ENCODE data around the gene ZNF791.
A peak's percentile ranks its signal among the peaks of the same experiment; 100 is the strongest.
"Not testable (repeated sequence)": the region's sequence is repeated elsewhere in the genome, so short reads cannot be mapped to it uniquely, and the experiment has no call there.

ZNF791 gene

GRCh38 chr19:12617646-12618045, 6.9 kb downstream of the ZNF791 start:
- Mint-ChIP-seq H3K9me3 (no peaks in the 10 kb centered on the region), H3K27ac (no peak overlapping the region), H3K4me3 (no peak overlapping the region), H3K36me3 (peaks cover 79% of the 10 kb centered on the region), H3K4me1 (peaks cover 30% of the 10 kb centered on the region)
- no peak for ATAC-seq
- no peak for DNase-seq (ENCODE audit: low spot score in 2 of 2)

GRCh38 chr19:12621253-12622024, 10.7 kb downstream of the ZNF791 start:
- Mint-ChIP-seq H3K27ac (peak overlapping the region; percentile 37), H3K36me3 (peaks cover 80% of the 10 kb centered on the region)
- not testable (repeated sequence) for DNase-seq (ENCODE audit: low spot score in 2 of 2); H3K4me3 Mint-ChIP-seq; H3K9me3 Mint-ChIP-seq; ATAC-seq; H3K4me1 Mint-ChIP-seq

GRCh38 chr19:12623361-12624031, 12.8 kb downstream of the ZNF791 start:
- DNase-seq (ENCODE audit: low spot score in 2 of 2) (no peak), ATAC-seq (no peak)
- Mint-ChIP-seq H3K9me3 (peaks cover 6% of the 10 kb centered on the region), H3K4me1 (no peaks in the 10 kb centered on the region), H3K36me3 (peaks cover 80% of the 10 kb centered on the region), H3K4me3 (no peak overlapping the region), H3K27ac (no peak overlapping the region)

- no peak for DNase-seq (ENCODE audit: low spot score in 2 of 2)
- Mint-ChIP-seq H3K9me3 (peaks cover 6% of the 10 kb centered on the region), H3K36me3 (peaks cover 98% of the 10 kb centered on the region), H3K4me3 (no peak overlapping the region), H3K4me1 (peaks cover 6% of the 10 kb centered on the region), H3K27ac (no peak overlapping the region)
- peak; percentile 71 for ATAC-seq
Measured at GRCh38 chr19:12626958-12627357, 16.2 kb downstream of the ZNF791 start.

- H3K27ac Mint-ChIP-seq: no peak overlapping the region
- peaks cover 91% of the 10 kb centered on the region for H3K36me3 Mint-ChIP-seq
- no peak for ATAC-seq
- H3K4me3 Mint-ChIP-seq: no peak overlapping the region
- H3K4me1 Mint-ChIP-seq: peaks cover 6% of the 10 kb centered on the region
- no peak for DNase-seq (ENCODE audit: low spot score in 2 of 2)
- peaks cover 6% of the 10 kb centered on the region for H3K9me3 Mint-ChIP-seq
Measured at GRCh38 chr19:12628040-12629022, 17.6 kb downstream of the ZNF791 start.

DNA sequence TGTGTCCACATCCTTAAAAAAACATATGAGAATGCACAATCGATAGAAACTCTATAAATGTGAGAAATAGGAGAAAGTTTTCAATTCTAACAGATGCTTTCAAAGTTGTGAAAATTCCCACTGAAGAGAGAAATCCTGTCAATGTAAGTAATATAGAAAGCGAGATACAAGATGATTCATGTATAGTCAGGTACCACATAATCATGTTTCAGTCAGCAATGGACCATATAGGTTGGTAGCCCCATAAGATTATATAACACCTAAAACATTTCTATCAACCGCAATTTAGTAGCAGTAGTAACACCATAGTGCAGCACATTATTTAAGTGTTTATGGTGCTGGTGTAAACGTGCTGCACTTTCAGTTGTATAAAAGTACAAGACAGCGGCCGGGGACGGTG, 18.5 kb downstream of the ZNF791 start:
- peak; percentile 42 for ATAC-seq
- no peak overlapping the region for H3K27ac Mint-ChIP-seq
- H3K9me3 Mint-ChIP-seq: peaks cover 6% of the 10 kb centered on the region
- peaks cover 89% of the 10 kb centered on the region for H3K36me3 Mint-ChIP-seq
- no peak overlapping the region for H3K4me3 Mint-ChIP-seq
- H3K4me1 Mint-ChIP-seq: peaks cover 6% of the 10 kb centered on the region
- DNase-seq (ENCODE audit: low spot score in 2 of 2): no peak

DNA sequence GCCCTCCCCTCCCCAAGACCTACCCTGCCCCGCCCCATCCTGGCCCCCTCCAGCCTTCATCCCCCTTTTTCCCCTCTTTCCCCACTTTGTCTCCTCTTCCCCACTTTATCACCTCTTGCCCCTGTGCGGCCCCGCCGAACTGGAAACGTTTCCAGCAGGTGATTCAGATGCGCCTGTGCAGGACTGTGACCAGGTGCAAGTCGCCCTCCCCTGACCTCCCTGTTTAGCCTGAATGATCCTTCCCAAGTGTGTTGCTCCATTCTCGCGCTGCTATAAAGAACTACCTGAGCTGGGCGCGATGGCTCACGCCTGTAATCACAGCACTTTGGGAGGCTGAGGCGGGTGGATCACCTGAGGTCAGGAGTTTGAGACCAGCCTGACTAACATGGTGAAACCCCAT, 25.9 kb downstream of the ZNF791 start:
- no peak overlapping the region for H3K27ac Mint-ChIP-seq

DNA sequence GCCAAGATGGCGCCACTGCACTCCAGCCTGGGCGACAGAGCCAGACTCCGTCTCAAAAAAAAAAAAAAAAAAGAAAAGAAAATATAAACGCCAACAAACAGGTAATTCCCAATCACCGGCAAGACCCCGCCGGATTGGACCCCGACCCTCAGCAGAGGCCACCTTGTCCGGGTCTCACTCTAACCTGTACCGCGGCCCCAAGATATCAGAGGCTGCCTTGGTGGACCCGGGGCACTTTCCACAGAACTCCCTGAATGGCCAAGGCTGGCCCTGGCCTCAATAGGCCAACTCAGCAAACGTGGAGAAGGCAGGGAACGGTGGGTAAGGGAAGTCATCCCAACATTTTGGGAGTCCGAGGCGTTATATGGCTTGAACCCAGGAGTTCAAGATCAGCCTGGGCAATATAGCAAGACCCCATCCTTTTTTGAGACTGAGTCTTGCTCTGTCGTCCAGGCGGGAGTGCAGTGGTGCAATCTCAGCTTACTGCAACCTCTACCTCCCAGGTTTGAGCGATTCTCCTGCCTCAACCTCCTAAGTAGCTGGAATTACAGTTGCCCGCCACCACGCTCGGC, 28.0 kb downstream of the ZNF791 start:
- ATAC-seq: no peak
- H3K36me3 Mint-ChIP-seq: peaks cover 45% of the 10 kb centered on the region
- H3K4me3 Mint-ChIP-seq: no peak overlapping the region
- DNase-seq (ENCODE audit: low spot score in 2 of 2): no peak
- no peaks in the 10 kb centered on the region for H3K9me3 Mint-ChIP-seq
- H3K4me1 Mint-ChIP-seq: peaks cover 17% of the 10 kb centered on the region
- H3K27ac Mint-ChIP-seq: no peak overlapping the region

More for the DNA sequence above, 25.9 kb downstream of the ZNF791 start:
- Mint-ChIP-seq H3K36me3 (peaks cover 46% of the 10 kb centered on the region), H3K9me3 (no peaks in the 10 kb centered on the region), H3K4me3 (no peak overlapping the region), H3K4me1 (peaks cover 17% of the 10 kb centered on the region)
- DNase-seq (ENCODE audit: low spot score in 2 of 2) (no peak), ATAC-seq (no peak)

DNA sequence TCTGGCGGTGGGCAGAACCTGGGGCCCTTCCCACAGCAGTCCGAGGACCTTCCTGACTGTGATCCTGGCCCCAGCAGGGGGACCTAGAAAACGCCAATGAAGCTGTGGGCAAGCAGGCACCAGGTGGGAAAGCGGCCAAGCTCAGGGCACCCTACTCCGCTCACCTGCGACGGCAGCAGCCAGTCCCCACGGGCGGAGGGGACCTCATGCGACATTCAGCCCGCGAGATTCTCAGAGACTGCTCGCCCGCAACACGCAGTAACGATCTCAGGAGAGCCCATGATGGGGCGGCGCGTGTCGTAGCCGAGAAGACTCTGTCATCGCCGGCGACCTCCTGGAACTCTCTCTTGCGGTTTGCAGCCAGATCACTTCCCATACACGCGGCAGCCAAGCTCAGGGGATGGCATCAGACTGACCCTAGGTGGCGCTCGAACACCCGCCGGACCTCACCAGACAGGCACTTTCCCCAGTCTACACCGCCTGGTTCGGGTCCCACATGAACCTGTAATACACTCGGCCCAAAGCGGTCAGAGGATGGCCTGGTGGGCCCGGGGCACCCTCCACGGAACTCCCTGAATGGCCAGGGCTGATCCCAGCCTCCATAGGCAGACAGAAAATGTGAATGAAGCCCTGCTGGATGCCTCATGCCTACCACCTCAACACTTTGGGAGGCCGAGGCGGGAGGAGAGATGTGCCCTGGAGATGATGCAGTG, 29.3 kb downstream of the ZNF791 start:
- peaks cover 43% of the 10 kb centered on the region for H3K36me3 Mint-ChIP-seq
- ATAC-seq (peak; percentile 97), DNase-seq (ENCODE audit: low spot score in 2 of 2) (peak; percentile 82 to 92)
- H3K4me1 Mint-ChIP-seq: peaks cover 14% of the 10 kb centered on the region
- H3K27ac Mint-ChIP-seq: peak overlapping the region; percentile 75
- no peaks in the 10 kb centered on the region for H3K9me3 Mint-ChIP-seq
- peak overlapping the region; percentile 59 for H3K4me3 Mint-ChIP-seq

DNA sequence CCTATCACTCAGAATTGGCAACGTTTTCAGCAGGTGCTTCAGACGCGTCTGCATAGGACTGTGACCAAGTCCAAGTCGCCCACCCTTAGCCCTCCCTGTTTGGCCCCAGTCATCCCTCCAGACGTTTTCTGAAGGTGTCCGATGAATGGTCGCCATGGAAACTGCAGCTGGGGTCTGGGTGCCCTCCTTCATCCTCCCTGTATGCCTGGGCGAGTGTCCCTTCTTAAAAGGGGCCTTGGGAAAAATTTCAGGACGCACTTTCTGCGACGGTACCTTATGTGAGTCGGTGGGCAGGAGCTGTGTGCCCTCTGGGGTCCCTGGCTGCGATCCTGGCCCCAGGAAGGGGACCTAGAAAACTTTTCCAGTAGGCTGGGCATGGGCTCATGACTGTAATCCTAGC, 30.7 kb downstream of the ZNF791 start:
- H3K4me3 Mint-ChIP-seq: no peak overlapping the region
- no peak for DNase-seq (ENCODE audit: low spot score in 2 of 2)
- ATAC-seq: no peak
- peaks cover 10% of the 10 kb centered on the region for H3K4me1 Mint-ChIP-seq
- H3K9me3 Mint-ChIP-seq: no peaks in the 10 kb centered on the region
- peaks cover 51% of the 10 kb centered on the region for H3K36me3 Mint-ChIP-seq
- no peak overlapping the region for H3K27ac Mint-ChIP-seq

DNA sequence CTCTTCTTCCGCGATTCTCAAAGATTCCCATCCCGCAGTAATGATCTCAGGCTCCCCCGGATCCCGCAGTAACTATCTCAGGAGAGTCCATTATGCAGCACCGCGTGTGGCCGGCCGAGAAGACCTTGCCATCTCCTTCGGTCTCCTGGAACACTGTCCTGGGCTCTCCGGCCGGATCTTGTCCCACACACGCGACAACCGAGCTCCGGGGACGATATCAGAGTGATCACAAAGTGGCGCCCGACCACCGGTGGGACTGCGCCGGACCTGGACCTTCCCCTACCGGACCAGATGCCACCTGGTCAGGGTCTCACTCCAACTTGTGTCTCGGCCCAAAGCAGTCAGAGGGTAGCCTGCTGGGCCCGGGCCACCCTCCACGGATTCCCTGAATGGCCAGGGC, 31.8 kb downstream of the ZNF791 start:
- Mint-ChIP-seq H3K4me3 (no peak overlapping the region), H3K9me3 (no peaks in the 10 kb centered on the region), H3K27ac (no peak overlapping the region), H3K4me1 (peaks cover 18% of the 10 kb centered on the region), H3K36me3 (peaks cover 51% of the 10 kb centered on the region)
- ATAC-seq (no peak), DNase-seq (ENCODE audit: low spot score in 2 of 2) (no peak)

GRCh38 chr19:12643716-12644115, 33.0 kb downstream of the ZNF791 start:
- not testable (repeated sequence) for DNase-seq (ENCODE audit: low spot score in 2 of 2); ATAC-seq; H3K27ac Mint-ChIP-seq; H3K9me3 Mint-ChIP-seq; H3K4me3 Mint-ChIP-seq
- H3K36me3 Mint-ChIP-seq: peaks cover 57% of the 10 kb centered on the region
- peaks cover 20% of the 10 kb centered on the region for H3K4me1 Mint-ChIP-seq

- DNase-seq (ENCODE audit: low spot score in 2 of 2): no peak
- ATAC-seq: no peak
Measured at GRCh38 chr19:12646551-12646950, 35.8 kb downstream of the ZNF791 start.

DNA sequence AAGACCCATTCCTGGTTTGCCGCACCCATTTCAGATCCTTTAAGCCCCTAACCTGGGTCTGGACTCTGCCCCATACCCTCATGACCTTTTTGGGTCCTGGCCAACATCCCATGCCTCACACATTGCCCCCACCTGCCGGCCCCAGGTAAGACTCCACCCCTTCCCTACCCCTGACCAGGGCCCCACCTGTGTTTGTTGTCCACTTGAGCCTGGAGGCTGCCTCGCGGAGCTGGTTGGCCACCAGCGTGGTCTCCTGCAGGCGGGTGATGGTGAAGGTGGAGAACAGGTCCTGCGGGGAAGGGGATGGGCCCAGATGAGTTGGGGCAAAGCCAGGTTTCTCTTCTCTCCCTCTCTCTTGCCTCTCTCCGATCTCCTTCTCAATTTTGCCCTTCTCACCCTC, 36.3 kb downstream of the ZNF791 start:
- no peak for DNase-seq (ENCODE audit: low spot score in 2 of 2)
- H3K4me1 Mint-ChIP-seq: peaks cover 9% of the 10 kb centered on the region
- H3K36me3 Mint-ChIP-seq: peaks cover 84% of the 10 kb centered on the region
- no peaks in the 10 kb centered on the region for H3K9me3 Mint-ChIP-seq
- H3K4me3 Mint-ChIP-seq: no peak overlapping the region
- peak overlapping the region; percentile 40 for H3K27ac Mint-ChIP-seq
- ATAC-seq: no peak

More at GRCh38 chr19:12646551-12646950, 35.8 kb downstream of the ZNF791 start:
- peaks cover 79% of the 10 kb centered on the region for H3K36me3 Mint-ChIP-seq
- H3K27ac Mint-ChIP-seq: peak overlapping the region; percentile 40
- no peaks in the 10 kb centered on the region for H3K9me3 Mint-ChIP-seq
- H3K4me3 Mint-ChIP-seq: no peak overlapping the region
- peaks cover 9% of the 10 kb centered on the region for H3K4me1 Mint-ChIP-seq
